ENCODE results near the gene LRRC3B. TPM values are rescaled to one million over a fixed set of nuclear protein-coding genes. Genes with fewer than 3 reads are reported as not detected.
"Not testable (repeated sequence)": the region's sequence is repeated elsewhere in the genome, so short reads cannot be mapped to it uniquely, and the experiment has no call there.

The LRRC3B gene
- total RNA-seq, 1 donor from 2014 or later = not detected

- TF ChIP-seq, protein P1, sequence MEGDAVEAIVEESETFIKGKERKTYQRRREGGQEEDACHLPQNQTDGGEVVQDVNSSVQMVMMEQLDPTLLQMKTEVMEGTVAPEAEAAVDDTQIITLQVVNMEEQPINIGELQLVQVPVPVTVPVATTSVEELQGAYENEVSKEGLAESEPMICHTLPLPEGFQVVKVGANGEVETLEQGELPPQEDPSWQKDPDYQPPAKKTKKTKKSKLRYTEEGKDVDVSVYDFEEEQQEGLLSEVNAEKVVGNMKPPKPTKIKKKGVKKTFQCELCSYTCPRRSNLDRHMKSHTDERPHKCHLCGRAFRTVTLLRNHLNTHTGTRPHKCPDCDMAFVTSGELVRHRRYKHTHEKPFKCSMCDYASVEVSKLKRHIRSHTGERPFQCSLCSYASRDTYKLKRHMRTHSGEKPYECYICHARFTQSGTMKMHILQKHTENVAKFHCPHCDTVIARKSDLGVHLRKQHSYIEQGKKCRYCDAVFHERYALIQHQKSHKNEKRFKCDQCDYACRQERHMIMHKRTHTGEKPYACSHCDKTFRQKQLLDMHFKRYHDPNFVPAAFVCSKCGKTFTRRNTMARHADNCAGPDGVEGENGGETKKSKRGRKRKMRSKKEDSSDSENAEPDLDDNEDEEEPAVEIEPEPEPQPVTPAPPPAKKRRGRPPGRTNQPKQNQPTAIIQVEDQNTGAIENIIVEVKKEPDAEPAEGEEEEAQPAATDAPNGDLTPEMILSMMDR (IDR thresholded peaks at IDR 0.05) = no peak
- Mint-ChIP-seq H3K4me1 (no peaks in the 10 kb centered on the region), H3K27me3 (no peaks in the 10 kb centered on the region), H3K27ac (no peak overlapping the region), H3K9me3 (no peaks in the 10 kb centered on the region), H3K36me3 (ENCODE audit: low read depth) (no peaks in the 10 kb centered on the region), H3K4me3 (no peak overlapping the region)
- intact Hi-C loops (cut with micrococcal nuclease) = no loop called here
- ChIA-PET POLR2A (no interaction called here), CTCF (no interaction called here)
- ATAC-seq (ENCODE audit: low read depth) (no peak), DNase-seq (no peak)
Observed at GRCh38 chr3:26589678-26590077, 32.9 kb upstream of the LRRC3B start.

DNA sequence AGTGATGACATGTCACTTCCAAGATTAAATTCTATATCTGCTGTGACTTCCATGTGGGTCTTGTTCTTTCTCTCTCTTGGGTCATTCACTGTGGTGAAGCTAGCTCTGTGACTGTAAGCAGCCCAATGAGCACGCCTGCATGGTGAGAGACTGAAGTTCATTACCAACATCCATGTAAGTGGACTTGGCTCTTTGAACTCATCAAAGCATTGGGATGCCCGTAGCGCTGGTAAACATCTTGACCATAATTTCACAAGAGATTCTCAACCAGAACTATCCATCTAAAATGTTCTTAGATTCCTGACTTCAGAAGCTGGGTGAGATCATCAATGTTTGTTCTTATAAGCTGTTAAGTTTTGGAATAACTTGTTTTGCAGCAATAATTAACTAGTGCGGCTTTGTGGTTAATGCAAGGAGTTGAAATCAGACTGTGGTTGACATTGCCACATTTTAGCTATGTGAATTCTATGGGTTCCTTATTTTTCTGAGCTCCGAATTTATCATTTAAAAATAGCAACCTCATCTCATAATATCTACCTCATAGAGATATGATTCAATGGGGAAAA lies 31.6 kb upstream of the LRRC3B start:
- DNase-seq = no peak
- intact Hi-C loops (cut with micrococcal nuclease) = no loop called here
- ATAC-seq (ENCODE audit: low read depth) = no peak
- Mint-ChIP-seq H3K4me3 (no peak overlapping the region), H3K9me3 (no peaks in the 10 kb centered on the region), H3K36me3 (ENCODE audit: low read depth) (no peaks in the 10 kb centered on the region), H3K27ac (no peak overlapping the region), H3K27me3 (no peaks in the 10 kb centered on the region), H3K4me1 (no peaks in the 10 kb centered on the region)
- TF ChIP-seq, protein P1 (IDR thresholded peaks at IDR 0.05) = no peak
- ChIA-PET CTCF (no interaction called here), POLR2A (no interaction called here)

DNA sequence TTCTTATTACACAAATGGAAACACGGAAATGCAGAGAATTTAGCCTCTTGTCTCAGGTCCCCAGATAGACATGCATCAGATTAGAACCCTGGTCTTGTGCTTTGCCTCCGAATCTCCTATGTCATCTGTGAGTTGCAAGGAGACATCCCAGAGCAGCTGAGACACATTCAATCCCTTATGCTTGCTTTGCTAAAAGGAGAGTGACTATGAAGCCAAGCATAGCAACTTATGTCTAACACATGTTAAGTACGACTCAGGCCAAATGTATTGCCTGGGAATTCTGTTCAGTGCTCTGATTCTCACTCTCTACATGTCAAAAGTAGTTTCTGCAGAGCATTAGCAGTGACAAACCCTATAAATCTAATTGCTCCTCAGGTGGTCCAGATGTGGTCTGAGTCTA lies 30.6 kb upstream of the LRRC3B start:
- TF ChIP-seq, protein P1 (IDR thresholded peaks at IDR 0.05) = no peak

DNA sequence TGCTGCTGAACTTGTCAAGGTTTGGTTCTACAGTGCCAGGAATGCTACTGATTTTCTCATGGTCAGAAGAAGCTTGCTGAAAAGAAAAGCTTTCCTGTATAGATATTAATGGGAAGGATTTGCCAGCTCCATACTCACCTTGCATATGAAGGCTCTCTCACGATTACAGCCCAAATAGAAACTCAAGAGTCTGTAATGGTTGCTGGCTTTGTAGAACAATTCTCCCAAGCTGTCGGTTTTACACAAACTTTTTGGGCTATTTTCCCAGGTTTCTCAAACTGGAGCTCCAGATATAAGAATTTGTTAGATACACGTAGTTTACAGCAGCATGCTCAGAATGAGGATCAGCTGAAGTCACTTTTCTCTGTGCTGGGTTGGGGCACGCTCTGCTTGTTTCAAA lies 30.1 kb upstream of the LRRC3B start:
- Mint-ChIP-seq H3K27me3 (no peaks in the 10 kb centered on the region), H3K4me3 (no peak overlapping the region), H3K9me3 (no peaks in the 10 kb centered on the region), H3K36me3 (ENCODE audit: low read depth) (no peaks in the 10 kb centered on the region), H3K4me1 (no peaks in the 10 kb centered on the region), H3K27ac (no peak overlapping the region)
- POLR2A ChIA-PET = no interaction called here
- CTCF ChIA-PET = no interaction called here
- intact Hi-C loops (cut with micrococcal nuclease) = no loop called here
- DNase-seq = no peak
- TF ChIP-seq, protein P1 (IDR thresholded peaks at IDR 0.05) = no peak
- ATAC-seq (ENCODE audit: low read depth) = no peak

More for the DNA sequence above, 30.6 kb upstream of the LRRC3B start:
- H3K4me1 Mint-ChIP-seq = no peaks in the 10 kb centered on the region
- no peaks in the 10 kb centered on the region for H3K9me3 Mint-ChIP-seq
- ATAC-seq (ENCODE audit: low read depth) (no peak), DNase-seq (no peak)
- no peak overlapping the region for H3K27ac Mint-ChIP-seq
- ChIA-PET POLR2A (no interaction called here), CTCF (no interaction called here)
- H3K4me3 Mint-ChIP-seq = no peak overlapping the region
- intact Hi-C loops (cut with micrococcal nuclease) = no loop called here
- H3K36me3 Mint-ChIP-seq (ENCODE audit: low read depth) = no peaks in the 10 kb centered on the region
- no peaks in the 10 kb centered on the region for H3K27me3 Mint-ChIP-seq

DNA sequence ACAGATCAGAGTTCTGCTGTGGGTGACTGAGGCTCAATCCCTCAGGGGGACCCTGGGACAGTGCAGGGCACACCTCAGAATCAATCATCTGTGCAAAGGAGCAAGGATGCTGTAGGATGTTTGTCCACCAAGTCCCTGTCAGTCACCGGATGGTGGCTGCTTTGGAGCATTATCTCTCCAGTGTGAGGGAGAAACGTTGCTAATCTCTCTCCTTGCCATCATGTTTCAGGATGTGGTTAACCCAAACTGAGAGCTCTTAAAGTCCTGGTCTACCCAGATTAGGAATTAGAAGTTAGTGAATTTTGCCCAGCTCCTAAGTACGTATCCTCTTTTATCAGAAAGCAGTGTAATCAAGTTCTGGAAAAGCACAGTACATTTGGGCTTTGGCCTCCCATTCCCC lies 26.2 kb upstream of the LRRC3B start:
- H3K27me3 Mint-ChIP-seq = no peaks in the 10 kb centered on the region
- H3K9me3 Mint-ChIP-seq = no peaks in the 10 kb centered on the region
- H3K4me3 Mint-ChIP-seq = no peak overlapping the region
- H3K4me1 Mint-ChIP-seq = no peaks in the 10 kb centered on the region
- DNase-seq = no peak
- ChIA-PET CTCF (no interaction called here), POLR2A (no interaction called here)
- no peak overlapping the region for H3K27ac Mint-ChIP-seq
- intact Hi-C loops (cut with micrococcal nuclease) = no loop called here
- TF ChIP-seq, protein P1 (IDR thresholded peaks at IDR 0.05) = no peak
- no peaks in the 10 kb centered on the region for H3K36me3 Mint-ChIP-seq (ENCODE audit: low read depth)
- ATAC-seq (ENCODE audit: low read depth) = no peak

DNA sequence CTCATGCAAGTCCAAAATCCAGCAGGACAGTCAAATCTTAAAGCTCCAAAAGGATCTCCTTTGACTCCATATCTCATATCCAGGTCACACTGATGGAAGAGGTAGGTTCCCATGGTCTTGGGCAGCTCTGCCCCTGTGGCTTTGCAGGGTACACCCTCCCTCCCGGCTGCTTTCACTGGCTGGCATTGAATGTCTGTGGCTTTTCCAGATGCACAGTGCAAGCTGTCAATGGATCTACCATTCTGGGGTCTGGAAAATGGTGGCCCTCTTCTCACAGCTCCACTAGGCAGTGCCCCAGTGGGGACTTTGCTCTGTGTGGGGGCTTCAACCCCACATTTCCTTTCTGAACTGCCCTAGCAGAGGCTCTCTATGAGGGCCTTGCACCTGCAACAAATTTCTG lies 19.3 kb upstream of the LRRC3B start:
- POLR2A ChIA-PET; CTCF ChIA-PET; H3K36me3 Mint-ChIP-seq (ENCODE audit: low read depth); H3K27ac Mint-ChIP-seq; ATAC-seq (ENCODE audit: low read depth); DNase-seq; H3K27me3 Mint-ChIP-seq; intact Hi-C loops (cut with micrococcal nuclease); H3K4me1 Mint-ChIP-seq; H3K4me3 Mint-ChIP-seq: not testable (repeated sequence)
- peaks cover 19% of the 10 kb centered on the region for H3K9me3 Mint-ChIP-seq

GRCh38 chr3:26603771-26604170 lies 18.8 kb upstream of the LRRC3B start:
- H3K4me3 Mint-ChIP-seq; H3K36me3 Mint-ChIP-seq (ENCODE audit: low read depth); CTCF ChIA-PET; H3K27me3 Mint-ChIP-seq; POLR2A ChIA-PET; H3K4me1 Mint-ChIP-seq; H3K27ac Mint-ChIP-seq; intact Hi-C loops (cut with micrococcal nuclease); DNase-seq; ATAC-seq (ENCODE audit: low read depth): not testable (repeated sequence)
- peaks cover 19% of the 10 kb centered on the region for H3K9me3 Mint-ChIP-seq
